SK-N-SH (cell line): Measurements from ENCODE around the gene BMP6. TPM values are rescaled to one million over a fixed set of nuclear protein-coding genes. Genes with fewer than 3 reads are reported as not detected.
"Not testable (repeated sequence)": the region's sequence is repeated elsewhere in the genome, so short reads cannot be mapped to it uniquely, and the experiment has no call there.

Experiments
- CTCF ChIA-PET: fragments of 300-600, 350-600 bp; formaldehyde crosslinking; extraction: SDS; loops from one replicate; lab custom pipeline; 2021; lab: Yijun Ruan, JAX
- POLR2A ChIA-PET: fragments of 350-600 bp; sonication (Branson Sonifier 250); formaldehyde crosslinking; extraction: SDS; loops from one replicate; lab custom pipeline; 2020; ENCODE audit warnings: antibody characterized with exemption, inconsistent platforms; lab: Yijun Ruan, JAX
- DNase-seq: peaks from one replicate; pipeline ENCODE4 v3.0.0; 2012
- H2AFZ ChIP-seq: fragments of 200-600 bp; sonication (generic); 2 replicates; pipeline ENCODE4 v1.8.1; 2016; ENCODE audit warnings: antibody characterized with exemption, mild to moderate bottlenecking, low read depth
- H3F3A ChIP-seq: fragments of 200-600 bp; sonication (generic); replicated peaks from 2 replicates; pipeline ENCODE3; 2016; ENCODE audit warnings: antibody characterized with exemption, mild to moderate bottlenecking; ENCODE audit not compliant: insufficient read depth
- H3K27ac ChIP-seq, 2 experiments: fragments of 200-500 bp in 1 of 2; fragments of 200-600 bp in 1 of 2; sonication (Bioruptor generic) in 1 of 2; sonication (generic), shearing (Covaris generic) in 1 of 2; 2 replicates each; pipeline versions ENCODE4 v1.5.1 to v1.6.1; 2014 to 2016; ENCODE audit warnings: low read depth in 2 of 2, inconsistent platforms in 1 of 2, low read length in 1 of 2, mild to moderate bottlenecking in 1 of 2, mixed read lengths in 1 of 2
- H3K27me3 ChIP-seq: fragments of 200-600 bp; sonication (generic), shearing (Covaris generic); 2 replicates; pipeline ENCODE4 v1.6.1; 2016; ENCODE audit warnings: mixed run types; ENCODE audit not compliant: insufficient read depth
- H3K36me3 ChIP-seq, 2 experiments: fragments of 200-500 bp in 1 of 2; fragments of 200-600 bp in 1 of 2; sonication (Bioruptor generic) in 1 of 2; sonication (generic) in 1 of 2; replicated peaks in 1 of 2; 2 replicates each; pipeline versions ENCODE3 to v1.5.1; 2014 to 2016; ENCODE audit warnings: low read length in 1 of 2, mild to moderate bottlenecking in 1 of 2; ENCODE audit not compliant: insufficient read depth in 2 of 2, control insufficient read depth in 1 of 2
- H3K4me1 ChIP-seq, 2 experiments: fragments of 200-500 bp in 1 of 2; fragments of 200-600 bp in 1 of 2; sonication (Bioruptor generic) in 1 of 2; sonication (generic), shearing (Covaris generic) in 1 of 2; 2 replicates each; pipeline versions ENCODE4 v1.5.1 to v1.6.1; 2014 to 2016; ENCODE audit warnings: low read depth in 1 of 2, low read length in 1 of 2, mixed run types in 1 of 2; ENCODE audit not compliant: insufficient read depth in 2 of 2, control insufficient read depth in 1 of 2
- H3K4me2 ChIP-seq: fragments of 200-600 bp; sonication (generic), shearing (Covaris generic); 2 replicates; pipeline ENCODE4 v1.6.1; 2017; ENCODE audit warnings: mixed run types
- H3K4me3 ChIP-seq, 2 experiments: fragments of 200-500 bp in 1 of 2; fragments of 200-600 bp in 1 of 2; sonication (Bioruptor generic) in 1 of 2; sonication (generic), shearing (Covaris generic) in 1 of 2; 2 replicates each; pipeline versions ENCODE4 v1.5.1 to v1.8.1; 2014 to 2016; ENCODE audit warnings: low read depth in 2 of 2, inconsistent platforms in 1 of 2, low read length in 1 of 2, mild to moderate bottlenecking in 1 of 2, mixed read lengths in 1 of 2, moderate library complexity in 1 of 2
- H3K79me2 ChIP-seq: fragments of 200-600 bp; sonication (generic); 2 replicates; pipeline ENCODE4 v1.8.1; 2017; ENCODE audit warnings: mild to moderate bottlenecking; ENCODE audit not compliant: insufficient read depth
- H3K9ac ChIP-seq: fragments of 200-600 bp; sonication (generic); 2 replicates; pipeline ENCODE4 v1.6.1; 2017; ENCODE audit warnings: mixed run types
- H3K9me2 ChIP-seq: fragments of 200-600 bp; sonication (generic); 2 replicates; pipeline ENCODE4 v1.6.1; 2017; ENCODE audit warnings: mixed run types
- H3K9me3 ChIP-seq: fragments of 200-600 bp; sonication (generic); 2 replicates; pipeline ENCODE4 v1.6.1; 2017; ENCODE audit warnings: mixed run types, mild to moderate bottlenecking, moderate library complexity
- H4K20me1 ChIP-seq: fragments of 200-600 bp; sonication (generic); 2 replicates; pipeline ENCODE4 v1.6.1; 2017; ENCODE audit warnings: mild to moderate bottlenecking, mixed run types; ENCODE audit not compliant: insufficient read depth
- CHD2 ChIP-seq: fragments of 150-350 bp; IDR thresholded peaks from 2 replicates; pipeline ENCODE4 v1.6.1; 2018; ENCODE audit warnings: low read length; ENCODE audit not compliant: partially characterized antibody
- ELF1 ChIP-seq: IDR thresholded peaks from 2 replicates; pipeline ENCODE4 v1.4.0; 2012
- EZH2phosphoT487 ChIP-seq: fragments of 200-600 bp; sonication (generic); IDR thresholded peaks from 2 replicates; pipeline ENCODE4 v1.6.1; 2017; ENCODE audit warnings: low read depth, mixed run types, mild to moderate bottlenecking, antibody characterized with exemption, moderate library complexity, borderline replicate concordance
- GABPA ChIP-seq: IDR thresholded peaks from 2 replicates; pipeline ENCODE4 v1.4.0; 2012; ENCODE audit warnings: low read depth, mild to moderate bottlenecking
- JUND ChIP-seq: IDR thresholded peaks from 2 replicates; pipeline ENCODE4 v1.4.0; 2012
- MXI1 ChIP-seq: IDR thresholded peaks from 2 replicates; pipeline ENCODE4 v1.6.1; 2012; ENCODE audit warnings: mild to moderate bottlenecking, low read depth, low read length, improper control_type of control experiment
- TCF12 ChIP-seq: IDR thresholded peaks from 2 replicates; pipeline ENCODE4 v1.4.0; 2012
- USF1 ChIP-seq: IDR thresholded peaks from 2 replicates; pipeline ENCODE4 v1.4.0; 2012; ENCODE audit warnings: low read depth, borderline replicate concordance
- YY1 ChIP-seq: IDR thresholded peaks from 2 replicates; pipeline ENCODE4 v1.4.0; 2012; ENCODE audit warnings: low read depth, mild to moderate bottlenecking
- WGBS: methylation state at CpG from one replicate; pipeline ENCODE4 v1.1.6; 2017; ENCODE audit warnings: low lambda C conversion rate; 5-methylcytosine and 5-hydroxymethylcytosine counted together
- polyA plus RNA-seq, 3 experiments: library from polyadenylated mRNA; depleted of rRNA; stranded (reverse); fragments of >200 nt; gene quantifications; 2 replicates each; pipeline ENCODE4 v1.2.3, GENCODE V29; 2012

The BMP6 gene
- polyA plus RNA-seq, 1 of the 3 experiments (the other 2 are of a cell fraction): not detected

GRCh38 chr6:7896465-7896987 lies 170.6 kb downstream of the BMP6 start:
- no peak overlapping the region for H3K4me2 ChIP-seq
- H3K9me3 ChIP-seq: no peaks in the 10 kb centered on the region
- H3K9ac ChIP-seq: no peak overlapping the region
- H3K27me3 ChIP-seq: no peaks in the 10 kb centered on the region
- ChIA-PET CTCF (no interaction called here), POLR2A (no interaction called here)
- DNase-seq: no peak
- 0 out of 2 replicates have a peak, but pooled peaks cover 3% of the 10 kb centered on the region for H4K20me1 ChIP-seq
- H3K4me3 ChIP-seq: no peak overlapping the region
- H3K79me2 ChIP-seq: peaks cover 3% of the 10 kb centered on the region
- peaks cover 0 to 9% of the 10 kb centered on the region in 2 experiments; a peak in 1 of 4 replicates for H3K4me1 ChIP-seq
- H3K27ac ChIP-seq: no peak overlapping the region
- H3F3A ChIP-seq: peaks cover 4% of the 10 kb centered on the region
- no peak overlapping the region for H2AFZ ChIP-seq
- no peaks in the 10 kb centered on the region for H3K9me2 ChIP-seq
- TF ChIP-seq YY1: no peak
- peaks cover 62 to 87% of the 10 kb centered on the region in 2 experiments for H3K36me3 ChIP-seq
- WGBS: 97% methylated on average over 6 of the region's 6 CpGs

GRCh38 chr6:7897461-7898192 lies 171.7 kb downstream of the BMP6 start:
- Histone ChIP-seq H4K20me1 (0 out of 2 replicates have a peak, but pooled peaks cover 3% of the 10 kb centered on the region), H3K9ac (no peak overlapping the region), H3K4me2 (no peak overlapping the region), H3K27me3 (no peaks in the 10 kb centered on the region), H3F3A (peaks cover 4% of the 10 kb centered on the region), H3K9me3 (no peaks in the 10 kb centered on the region), H2AFZ (no peak overlapping the region), H3K36me3 (peaks cover 65 to 88% of the 10 kb centered on the region in 2 experiments), H3K27ac (no peak overlapping the region), H3K9me2 (no peaks in the 10 kb centered on the region), H3K4me1 (peaks cover 0 to 9% of the 10 kb centered on the region in 2 experiments; a peak in 1 of 4 replicates), H3K4me3 (no peak overlapping the region), H3K79me2 (peaks cover 3% of the 10 kb centered on the region)
- DNase-seq: no peak
- POLR2A ChIA-PET: no interaction called here
- WGBS: 95% methylated on average over 5 of the region's 9 CpGs
- TF ChIP-seq TCF12 (no peak), EZH2phosphoT487 (no peak), USF1 (no peak), GABPA (no peak), JUND (no peak), ELF1 (no peak), MXI1 (no peak), CHD2 (no peak)
- CTCF ChIA-PET: interaction anchor here (0.6 kb wide), 1 partner anchor 252 kb away, joined by 3 read pairs; no protein-coding TSS in a partner anchor

DNA sequence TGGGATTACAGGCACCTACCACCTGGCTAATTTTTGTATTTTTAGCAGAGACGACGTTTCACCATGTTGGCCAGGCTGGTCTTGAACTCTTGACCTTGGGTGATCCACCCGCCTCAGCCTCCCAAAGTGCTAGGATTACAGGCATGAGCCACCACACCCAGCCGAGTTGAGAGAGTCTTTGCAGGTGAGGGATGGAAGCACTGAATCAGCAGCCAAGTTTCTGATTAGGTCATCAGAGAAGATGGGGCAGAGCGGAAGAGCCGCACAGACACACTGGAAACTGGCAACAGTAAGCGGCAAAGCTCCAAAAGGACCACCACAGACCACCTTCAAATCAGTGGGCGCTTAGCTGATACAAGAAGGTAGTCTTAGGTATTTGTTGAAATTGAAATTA lies 172.3 kb downstream of the BMP6 start:
- 95% methylated on average over 8 of the region's 8 CpGs for WGBS
- H3K4me2 ChIP-seq, H3F3A ChIP-seq, H3K4me3 ChIP-seq, H4K20me1 ChIP-seq, H3K9me2 ChIP-seq, H3K27me3 ChIP-seq, H3K27ac ChIP-seq, H3K79me2 ChIP-seq, H2AFZ ChIP-seq, DNase-seq, POLR2A ChIA-PET, H3K9ac ChIP-seq, H3K4me1 ChIP-seq, CTCF ChIA-PET, H3K9me3 ChIP-seq: not testable (repeated sequence)
- H3K36me3 ChIP-seq: peaks cover 70 to 88% of the 10 kb centered on the region in 2 experiments
